ENCODE measurements around the gene ANKRD13A.
"Not testable (repeated sequence)": the region's sequence is repeated elsewhere in the genome, so short reads cannot be mapped to it uniquely, and the experiment has no call there.

The ANKRD13A gene

DNA sequence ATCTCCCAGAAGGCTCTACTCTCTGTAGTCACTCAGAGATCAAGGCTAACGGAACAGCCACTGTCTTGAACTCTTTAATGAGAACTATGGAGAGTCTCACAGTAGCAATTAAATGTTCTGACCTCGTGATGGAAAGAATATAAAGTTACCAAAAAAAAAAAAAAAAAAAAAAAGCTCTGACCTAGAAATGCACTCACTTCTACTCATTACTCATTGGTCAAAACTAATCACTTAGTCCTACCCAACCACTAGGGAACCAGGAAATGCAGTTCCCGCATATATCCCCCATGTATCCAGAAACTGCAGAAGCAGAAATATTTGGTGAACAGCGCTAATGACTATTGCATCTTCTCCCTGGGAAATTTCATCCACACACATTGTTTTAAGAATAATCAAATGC, 78.6 kb downstream of the ANKRD13A start:
- in situ Hi-C loops (cut with MboI; ENCODE audit: low sequenced_read_pairs): no loop called here

DNA sequence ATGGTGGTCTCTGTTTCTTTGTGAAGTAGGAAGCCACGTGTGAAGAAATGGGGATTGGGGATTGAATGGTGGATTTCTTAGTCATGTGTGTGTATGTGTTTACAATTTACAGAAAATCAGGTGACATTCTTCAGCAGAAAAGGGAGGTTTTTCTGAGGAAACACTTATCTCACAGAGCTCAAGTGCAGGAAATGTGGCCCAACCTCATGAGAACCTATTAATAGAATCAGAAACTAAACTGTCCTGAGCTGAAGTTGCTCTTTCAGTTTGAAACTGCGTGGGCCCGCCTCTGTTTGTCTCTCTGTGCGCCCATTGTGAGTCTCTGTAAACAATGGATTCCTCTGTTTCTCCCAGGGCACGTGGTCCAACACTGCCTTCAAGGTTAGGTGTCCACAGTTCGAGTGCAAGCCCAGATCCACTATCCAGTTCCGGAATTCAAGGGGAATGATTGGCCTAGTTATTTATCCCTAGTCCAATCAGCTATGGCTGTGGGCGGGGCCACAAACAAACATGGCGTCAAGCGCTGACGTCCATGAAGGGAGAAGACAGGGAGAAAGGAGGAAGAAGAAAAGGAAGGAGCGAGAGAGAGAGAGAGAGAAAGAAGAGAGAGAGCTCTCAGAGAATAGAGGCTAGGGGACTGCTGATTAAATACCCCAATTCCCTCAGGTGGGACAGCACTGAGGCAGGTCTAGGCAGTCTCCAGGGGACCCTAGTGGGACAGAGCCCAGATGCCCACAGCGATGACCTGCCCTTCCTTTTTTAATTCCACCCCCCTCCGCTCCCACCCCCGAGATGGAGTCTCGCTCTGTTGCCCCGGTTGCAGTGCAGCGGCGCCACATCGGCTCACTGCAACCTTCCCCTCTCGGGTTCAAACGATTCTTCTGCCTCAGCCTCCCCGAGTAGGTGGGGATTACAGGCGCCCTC, 80.5 kb downstream of the ANKRD13A start:
- in situ Hi-C loops (cut with MboI; ENCODE audit: low sequenced_read_pairs): no loop called here

DNA sequence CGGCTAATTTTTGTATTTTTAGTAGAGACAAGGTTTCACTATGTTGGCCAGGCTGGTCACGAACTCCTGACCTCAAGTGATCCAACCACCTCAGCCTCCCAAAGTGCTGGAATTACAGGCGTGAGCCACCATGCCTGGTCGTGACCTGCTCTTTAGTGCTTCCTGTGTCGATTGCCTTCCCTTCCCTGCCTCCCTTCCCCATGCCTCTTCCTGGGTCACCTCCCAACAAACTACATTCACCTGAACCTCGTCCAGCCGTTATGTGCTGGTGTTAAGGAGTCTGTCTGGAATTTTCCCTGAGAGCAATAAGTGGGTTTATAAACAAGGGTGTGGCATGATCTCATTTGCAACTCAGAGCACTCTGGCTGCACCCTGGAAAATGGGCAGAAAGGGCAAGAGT, 81.2 kb downstream of the ANKRD13A start:
- in situ Hi-C loops (cut with MboI; ENCODE audit: low sequenced_read_pairs): no loop called here

DNA sequence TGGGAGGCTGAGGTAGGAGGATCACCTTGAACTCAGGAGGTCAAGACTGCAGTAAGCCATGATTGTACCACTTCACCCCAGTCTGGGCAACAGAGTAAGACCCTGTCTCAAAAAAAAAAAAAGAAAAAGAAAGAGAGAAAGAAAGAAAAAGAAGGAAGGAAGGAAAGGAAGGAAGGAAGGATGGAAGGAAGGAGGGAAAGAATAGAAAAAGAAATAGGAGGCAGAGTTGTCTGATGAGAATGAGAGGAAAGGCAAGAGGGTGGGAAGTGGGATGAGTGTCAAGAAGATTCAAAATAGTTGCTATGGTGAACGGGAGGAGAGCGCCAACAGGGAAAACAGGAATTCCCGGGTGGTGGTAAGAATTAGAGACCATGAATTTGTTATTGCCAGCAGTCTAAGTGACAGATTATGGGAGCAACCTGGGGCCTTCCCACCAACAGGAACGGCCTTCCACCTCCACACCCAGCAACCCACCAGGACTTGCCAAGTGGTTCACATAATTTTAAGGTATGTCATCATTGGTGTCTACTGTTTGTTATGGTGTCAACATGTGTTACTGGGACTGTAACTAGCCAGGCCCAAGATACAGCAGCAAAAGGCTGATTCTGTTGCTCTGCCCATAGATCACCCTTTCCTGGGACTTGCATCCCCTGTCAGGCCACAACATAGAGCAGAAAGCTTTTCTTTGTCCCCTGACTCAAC, 85.2 kb downstream of the ANKRD13A start:
- in situ Hi-C loops (cut with MboI; ENCODE audit: low sequenced_read_pairs): no loop called here

DNA sequence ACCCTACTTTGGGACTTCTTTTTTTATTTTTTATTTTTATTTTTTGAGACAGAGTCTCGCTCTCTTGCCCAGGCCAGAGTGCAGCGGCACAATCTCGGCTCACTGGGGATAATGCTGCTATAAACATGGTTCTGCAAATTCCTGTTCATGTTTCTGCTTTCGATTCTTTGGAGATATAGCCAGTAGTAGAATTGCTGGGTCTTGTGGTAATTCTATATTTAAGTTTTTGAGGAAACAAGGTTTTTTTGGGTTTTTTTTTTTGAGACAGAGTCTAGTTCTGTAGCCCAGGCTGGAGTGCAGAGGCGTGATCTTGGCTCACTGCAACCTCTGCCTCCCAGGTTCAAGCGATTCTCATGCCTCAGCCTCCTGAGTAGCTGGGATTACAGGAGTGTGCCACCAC, 89.0 kb downstream of the ANKRD13A start:
- in situ Hi-C loops (cut with MboI; ENCODE audit: low sequenced_read_pairs): not testable (repeated sequence)

DNA sequence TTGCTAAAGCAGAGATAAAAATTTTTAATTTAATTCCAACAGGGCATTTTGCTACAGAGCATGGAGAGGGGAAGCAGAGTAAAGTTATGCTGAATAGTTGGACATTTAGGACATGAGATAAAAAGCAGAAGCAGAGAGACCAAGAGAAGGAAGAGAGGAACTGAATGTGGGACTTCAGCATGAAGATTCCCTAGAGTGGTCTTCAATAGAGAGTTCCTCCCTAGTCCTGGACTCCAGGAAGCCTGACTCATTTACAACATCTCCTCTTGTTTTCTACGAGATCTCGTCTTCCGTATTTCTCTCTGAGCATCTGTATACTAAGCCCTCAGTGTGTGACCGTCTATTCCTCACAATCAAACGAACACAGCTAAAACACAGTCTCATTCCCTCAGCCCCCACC, 89.7 kb downstream of the ANKRD13A start:
- in situ Hi-C loops (cut with MboI; ENCODE audit: low sequenced_read_pairs): no loop called here
